ENCODE measurements around the gene NIBAN1. TPM values are rescaled to one million over a fixed set of nuclear protein-coding genes. Genes with fewer than 3 reads are reported as not detected.

NIBAN1 gene
- total RNA-seq, 1 donor from 2014 or later, result 72.8 TPM

DNA sequence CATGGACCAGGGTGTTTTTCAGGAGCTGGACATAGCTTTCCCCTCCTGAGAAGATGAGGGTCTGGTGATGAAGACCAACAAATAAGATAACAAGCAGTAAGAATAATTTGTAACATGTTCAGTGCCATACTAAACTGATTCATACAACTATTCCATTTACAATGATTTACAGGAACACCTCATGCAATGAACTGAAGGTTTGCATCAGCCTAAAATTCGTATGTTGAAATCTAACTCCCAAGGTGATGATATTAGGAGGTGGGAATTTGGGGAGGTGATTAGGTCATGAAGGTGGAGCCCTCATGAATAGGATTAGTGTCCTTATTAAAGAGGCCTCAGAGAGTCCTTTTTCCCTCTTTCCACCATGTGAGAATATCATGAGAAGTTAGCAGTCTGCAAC is 15.9 kb upstream of the NIBAN1 start:
- TF ChIP-seq, protein P1, sequence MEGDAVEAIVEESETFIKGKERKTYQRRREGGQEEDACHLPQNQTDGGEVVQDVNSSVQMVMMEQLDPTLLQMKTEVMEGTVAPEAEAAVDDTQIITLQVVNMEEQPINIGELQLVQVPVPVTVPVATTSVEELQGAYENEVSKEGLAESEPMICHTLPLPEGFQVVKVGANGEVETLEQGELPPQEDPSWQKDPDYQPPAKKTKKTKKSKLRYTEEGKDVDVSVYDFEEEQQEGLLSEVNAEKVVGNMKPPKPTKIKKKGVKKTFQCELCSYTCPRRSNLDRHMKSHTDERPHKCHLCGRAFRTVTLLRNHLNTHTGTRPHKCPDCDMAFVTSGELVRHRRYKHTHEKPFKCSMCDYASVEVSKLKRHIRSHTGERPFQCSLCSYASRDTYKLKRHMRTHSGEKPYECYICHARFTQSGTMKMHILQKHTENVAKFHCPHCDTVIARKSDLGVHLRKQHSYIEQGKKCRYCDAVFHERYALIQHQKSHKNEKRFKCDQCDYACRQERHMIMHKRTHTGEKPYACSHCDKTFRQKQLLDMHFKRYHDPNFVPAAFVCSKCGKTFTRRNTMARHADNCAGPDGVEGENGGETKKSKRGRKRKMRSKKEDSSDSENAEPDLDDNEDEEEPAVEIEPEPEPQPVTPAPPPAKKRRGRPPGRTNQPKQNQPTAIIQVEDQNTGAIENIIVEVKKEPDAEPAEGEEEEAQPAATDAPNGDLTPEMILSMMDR (IDR thresholded peaks at IDR 0.05; ENCODE audit: insufficient read depth, low read length, poor library complexity, severe bottlenecking), result no peak
- no peak overlapping the region for H3K4me3 ChIP-seq (ENCODE audit: low read depth, low read length)
- H3K36me3 ChIP-seq (ENCODE audit: control insufficient read depth, insufficient read depth, low read length), result no peaks in the 10 kb centered on the region
- no peak for DNase-seq (ENCODE audit: low read depth)
- no peaks in the 10 kb centered on the region for H3K27me3 ChIP-seq (ENCODE audit: control insufficient read depth, insufficient read depth, low read length)

DNA sequence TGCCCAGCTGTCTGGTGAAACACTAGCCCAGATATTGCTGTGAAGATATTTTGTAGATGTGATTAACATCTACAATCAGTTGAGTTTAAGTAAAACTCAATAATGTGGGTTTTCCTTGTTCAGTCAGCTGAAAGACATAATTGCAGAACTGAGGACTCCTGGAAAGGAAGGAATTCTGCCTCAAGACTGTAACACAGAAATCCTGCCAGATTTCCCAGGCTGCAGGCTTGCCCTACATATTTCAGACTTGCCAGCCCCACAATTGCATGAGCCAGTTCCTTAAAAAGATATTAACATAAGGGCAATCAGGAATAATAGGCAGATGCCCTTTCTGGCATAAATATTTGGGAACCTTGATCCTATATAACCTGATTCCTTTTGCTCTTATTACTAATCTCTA is 14.2 kb upstream of the NIBAN1 start:
- TF ChIP-seq, protein P1 (IDR thresholded peaks at IDR 0.05; ENCODE audit: insufficient read depth, low read length, poor library complexity, severe bottlenecking), result no peak
- H3K4me3 ChIP-seq (ENCODE audit: low read depth, low read length), result no peak overlapping the region
- no peak for DNase-seq (ENCODE audit: low read depth)

DNA sequence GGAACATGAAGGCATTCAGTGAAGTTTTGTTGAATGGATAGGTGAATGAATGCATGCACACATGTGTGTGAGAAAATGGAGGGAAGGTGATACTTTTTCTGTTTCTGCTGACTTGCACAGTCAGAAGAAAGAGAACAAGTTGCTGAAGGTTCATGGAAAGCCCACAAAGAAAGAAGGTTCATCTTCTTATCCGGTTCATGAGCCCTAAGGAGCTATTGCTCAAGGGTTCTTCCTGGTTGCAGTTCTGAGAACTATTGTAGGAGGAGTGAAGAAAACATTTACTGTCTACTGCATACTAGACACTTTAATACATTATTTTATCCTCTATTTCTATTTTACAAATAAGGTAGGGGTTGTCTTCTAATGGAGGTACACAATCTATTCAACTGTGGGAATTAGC is 13.4 kb upstream of the NIBAN1 start:
- H3K36me3 ChIP-seq (ENCODE audit: control insufficient read depth, insufficient read depth, low read length), result no peaks in the 10 kb centered on the region
- DNase-seq (ENCODE audit: low read depth), result no peak
- H3K27me3 ChIP-seq (ENCODE audit: control insufficient read depth, insufficient read depth, low read length), result no peaks in the 10 kb centered on the region
- TF ChIP-seq, protein P1 (IDR thresholded peaks at IDR 0.05; ENCODE audit: insufficient read depth, low read length, poor library complexity, severe bottlenecking), result no peak
- no peak overlapping the region for H3K4me3 ChIP-seq (ENCODE audit: low read depth, low read length)

More for the DNA sequence above, 14.2 kb upstream of the NIBAN1 start:
- Histone ChIP-seq H3K36me3 (ENCODE audit: control insufficient read depth, insufficient read depth, low read length) (no peaks in the 10 kb centered on the region), H3K27me3 (ENCODE audit: control insufficient read depth, insufficient read depth, low read length) (no peaks in the 10 kb centered on the region)

DNA sequence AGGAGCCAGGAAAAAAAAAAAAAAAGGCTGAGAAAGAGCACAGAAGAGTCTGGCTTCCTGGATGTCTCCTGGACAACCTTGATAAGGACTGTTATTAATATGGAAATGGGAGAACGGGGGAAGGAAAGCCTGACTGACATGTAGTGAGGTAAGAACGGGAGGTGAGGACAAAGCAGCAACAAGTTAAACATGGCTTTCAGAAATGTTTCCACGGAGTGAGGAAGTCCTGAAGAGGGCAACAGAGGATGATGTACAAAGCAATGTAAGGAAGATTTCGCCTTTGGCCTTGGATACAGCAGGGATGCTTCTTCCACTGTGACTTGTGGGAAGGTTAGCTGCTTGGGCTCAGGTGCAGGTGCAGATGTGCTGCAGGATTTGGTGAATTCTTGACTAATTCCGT is 11.9 kb upstream of the NIBAN1 start:
- H3K27me3 ChIP-seq (ENCODE audit: control insufficient read depth, insufficient read depth, low read length), result no peaks in the 10 kb centered on the region
- no peak for DNase-seq (ENCODE audit: low read depth)

DNA sequence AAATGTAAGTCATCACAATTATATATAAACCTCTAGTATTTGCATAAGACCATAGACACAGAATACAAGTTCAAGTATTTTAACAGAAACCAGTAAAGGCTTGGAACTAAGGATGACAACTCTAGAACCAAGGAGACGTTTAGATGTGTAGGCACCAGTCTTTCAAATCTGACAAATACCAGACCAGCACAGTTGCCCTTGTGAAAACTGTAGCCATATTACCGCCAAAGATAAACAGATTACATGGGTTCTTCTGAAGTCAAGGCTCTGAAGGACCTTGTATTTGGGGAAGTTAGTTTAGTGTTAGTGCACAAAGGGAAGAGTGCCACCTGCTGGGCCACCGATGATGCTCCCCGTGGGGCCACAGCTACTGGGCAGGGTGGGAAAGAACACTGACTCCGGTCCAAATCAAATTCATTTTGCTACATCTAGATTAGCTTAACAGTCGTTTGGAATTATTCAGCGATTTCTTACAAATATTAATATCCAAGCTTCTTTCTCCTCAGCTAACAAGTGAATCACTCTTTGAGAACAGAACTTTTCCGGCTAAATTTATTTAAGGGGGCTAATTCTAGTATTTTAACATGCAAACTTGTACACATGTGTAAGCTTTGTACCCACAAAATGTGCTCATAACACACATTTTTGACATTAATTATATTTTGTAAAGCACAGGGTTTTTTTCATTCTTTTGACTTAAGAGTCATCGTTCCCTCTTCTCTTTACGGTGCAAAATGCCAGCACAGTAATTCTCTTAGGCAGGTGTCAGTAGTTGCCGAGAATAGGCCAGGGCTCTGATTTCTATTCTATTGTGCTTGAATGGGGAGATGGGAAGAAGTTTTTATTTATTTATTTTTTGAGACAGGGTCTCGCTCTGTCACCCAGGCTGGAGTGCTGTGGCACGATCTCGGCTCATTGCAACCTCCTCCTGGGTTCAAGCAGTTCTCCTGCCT is 8.0 kb upstream of the NIBAN1 start:
- DNase-seq (ENCODE audit: low read depth), result no peak

More for the DNA sequence above, 11.9 kb upstream of the NIBAN1 start:
- Histone ChIP-seq H3K36me3 (ENCODE audit: control insufficient read depth, insufficient read depth, low read length) (no peaks in the 10 kb centered on the region), H3K4me3 (ENCODE audit: low read depth, low read length) (no peak overlapping the region)
- TF ChIP-seq, protein P1 (IDR thresholded peaks at IDR 0.05; ENCODE audit: insufficient read depth, low read length, poor library complexity, severe bottlenecking), result peak; percentile 26

More for the DNA sequence above, 8.0 kb upstream of the NIBAN1 start:
- TF ChIP-seq, protein P1 (IDR thresholded peaks at IDR 0.05; ENCODE audit: insufficient read depth, low read length, poor library complexity, severe bottlenecking), result peak; percentile 92
- H3K36me3 ChIP-seq (ENCODE audit: control insufficient read depth, insufficient read depth, low read length), result no peaks in the 10 kb centered on the region
- no peaks in the 10 kb centered on the region for H3K27me3 ChIP-seq (ENCODE audit: control insufficient read depth, insufficient read depth, low read length)
- no peak overlapping the region for H3K4me3 ChIP-seq (ENCODE audit: low read depth, low read length)
